SK-N-SH (cell line): ENCODE data around the gene MAGEF1. TPM values are rescaled to one million over a fixed set of nuclear protein-coding genes. Genes with fewer than 3 reads are reported as not detected.

ENCODE experiments used
- CTCF ChIA-PET: fragments of 300-600, 350-600 bp; formaldehyde crosslinking; extraction: SDS; loops from one replicate; lab custom pipeline; 2021; lab: Yijun Ruan, JAX
- POLR2A ChIA-PET: fragments of 350-600 bp; sonication (Branson Sonifier 250); formaldehyde crosslinking; extraction: SDS; loops from one replicate; lab custom pipeline; 2020; ENCODE audit warnings: antibody characterized with exemption, inconsistent platforms; lab: Yijun Ruan, JAX
- DNase-seq: peaks from one replicate; pipeline ENCODE4 v3.0.0; 2012
- H2AFZ ChIP-seq: fragments of 200-600 bp; sonication (generic); 2 replicates; pipeline ENCODE4 v1.8.1; 2016; ENCODE audit warnings: antibody characterized with exemption, mild to moderate bottlenecking, low read depth
- H3F3A ChIP-seq: fragments of 200-600 bp; sonication (generic); replicated peaks from 2 replicates; pipeline ENCODE3; 2016; ENCODE audit warnings: antibody characterized with exemption, mild to moderate bottlenecking; ENCODE audit not compliant: insufficient read depth
- H3K27ac ChIP-seq, 2 experiments: fragments of 200-500 bp in 1 of 2; fragments of 200-600 bp in 1 of 2; sonication (Bioruptor generic) in 1 of 2; sonication (generic), shearing (Covaris generic) in 1 of 2; 2 replicates each; pipeline versions ENCODE4 v1.5.1 to v1.6.1; 2014 to 2016; ENCODE audit warnings: low read depth in 2 of 2, inconsistent platforms in 1 of 2, low read length in 1 of 2, mild to moderate bottlenecking in 1 of 2, mixed read lengths in 1 of 2
- H3K27me3 ChIP-seq: fragments of 200-600 bp; sonication (generic), shearing (Covaris generic); 2 replicates; pipeline ENCODE4 v1.6.1; 2016; ENCODE audit warnings: mixed run types; ENCODE audit not compliant: insufficient read depth
- H3K36me3 ChIP-seq, 2 experiments: fragments of 200-500 bp in 1 of 2; fragments of 200-600 bp in 1 of 2; sonication (Bioruptor generic) in 1 of 2; sonication (generic) in 1 of 2; replicated peaks in 1 of 2; 2 replicates each; pipeline versions ENCODE3 to v1.5.1; 2014 to 2016; ENCODE audit warnings: low read length in 1 of 2, mild to moderate bottlenecking in 1 of 2; ENCODE audit not compliant: insufficient read depth in 2 of 2, control insufficient read depth in 1 of 2
- H3K4me1 ChIP-seq, 2 experiments: fragments of 200-500 bp in 1 of 2; fragments of 200-600 bp in 1 of 2; sonication (Bioruptor generic) in 1 of 2; sonication (generic), shearing (Covaris generic) in 1 of 2; 2 replicates each; pipeline versions ENCODE4 v1.5.1 to v1.6.1; 2014 to 2016; ENCODE audit warnings: low read depth in 1 of 2, low read length in 1 of 2, mixed run types in 1 of 2; ENCODE audit not compliant: insufficient read depth in 2 of 2, control insufficient read depth in 1 of 2
- H3K4me2 ChIP-seq: fragments of 200-600 bp; sonication (generic), shearing (Covaris generic); 2 replicates; pipeline ENCODE4 v1.6.1; 2017; ENCODE audit warnings: mixed run types
- H3K4me3 ChIP-seq, 2 experiments: fragments of 200-500 bp in 1 of 2; fragments of 200-600 bp in 1 of 2; sonication (Bioruptor generic) in 1 of 2; sonication (generic), shearing (Covaris generic) in 1 of 2; 2 replicates each; pipeline versions ENCODE4 v1.5.1 to v1.8.1; 2014 to 2016; ENCODE audit warnings: low read depth in 2 of 2, inconsistent platforms in 1 of 2, low read length in 1 of 2, mild to moderate bottlenecking in 1 of 2, mixed read lengths in 1 of 2, moderate library complexity in 1 of 2
- H3K79me2 ChIP-seq: fragments of 200-600 bp; sonication (generic); 2 replicates; pipeline ENCODE4 v1.8.1; 2017; ENCODE audit warnings: mild to moderate bottlenecking; ENCODE audit not compliant: insufficient read depth
- H3K9ac ChIP-seq: fragments of 200-600 bp; sonication (generic); 2 replicates; pipeline ENCODE4 v1.6.1; 2017; ENCODE audit warnings: mixed run types
- H3K9me2 ChIP-seq: fragments of 200-600 bp; sonication (generic); 2 replicates; pipeline ENCODE4 v1.6.1; 2017; ENCODE audit warnings: mixed run types
- H3K9me3 ChIP-seq: fragments of 200-600 bp; sonication (generic); 2 replicates; pipeline ENCODE4 v1.6.1; 2017; ENCODE audit warnings: mixed run types, mild to moderate bottlenecking, moderate library complexity
- H4K20me1 ChIP-seq: fragments of 200-600 bp; sonication (generic); 2 replicates; pipeline ENCODE4 v1.6.1; 2017; ENCODE audit warnings: mild to moderate bottlenecking, mixed run types; ENCODE audit not compliant: insufficient read depth
- EZH2phosphoT487 ChIP-seq: fragments of 200-600 bp; sonication (generic); IDR thresholded peaks from 2 replicates; pipeline ENCODE4 v1.6.1; 2017; ENCODE audit warnings: low read depth, mixed run types, mild to moderate bottlenecking, antibody characterized with exemption, moderate library complexity, borderline replicate concordance
- FOXM1 ChIP-seq: IDR thresholded peaks from 2 replicates; pipeline ENCODE4 v1.4.0; 2012; ENCODE audit warnings: low read depth, mild to moderate bottlenecking
- GATA2 ChIP-seq: sonication (generic); formaldehyde crosslinking; IDR thresholded peaks from 2 replicates; pipeline ENCODE4 v1.5.0; 2020; ENCODE audit warnings: mild to moderate bottlenecking, missing genetic modification reagents
- JUND ChIP-seq: IDR thresholded peaks from 2 replicates; pipeline ENCODE4 v1.4.0; 2012
- MEF2A ChIP-seq: IDR thresholded peaks from 2 replicates; pipeline ENCODE4 v1.4.0; 2012; ENCODE audit warnings: low read depth, borderline replicate concordance
- NFIC ChIP-seq: IDR thresholded peaks from 2 replicates; pipeline ENCODE4 v1.4.0; 2012; ENCODE audit warnings: borderline replicate concordance
- RCOR1 ChIP-seq: fragments of 150-350 bp; IDR thresholded peaks from 2 replicates; pipeline ENCODE4 v1.6.1; 2017; ENCODE audit warnings: antibody characterized with exemption, low read length
- RFX5 ChIP-seq: IDR thresholded peaks from 2 replicates; pipeline ENCODE4 v1.6.1; 2012; ENCODE audit warnings: mild to moderate bottlenecking, improper control_type of control experiment, low read length
- RXRA ChIP-seq: IDR thresholded peaks from 2 replicates; pipeline ENCODE4 v1.4.0; 2012; ENCODE audit warnings: low read depth, mild to moderate bottlenecking, borderline replicate concordance
- TCF12 ChIP-seq: IDR thresholded peaks from 2 replicates; pipeline ENCODE4 v1.4.0; 2012
- TEAD4 ChIP-seq: IDR thresholded peaks from 2 replicates; pipeline ENCODE4 v1.4.0; 2012; ENCODE audit warnings: mild to moderate bottlenecking, borderline replicate concordance; ENCODE audit not compliant: insufficient read depth
- YY1 ChIP-seq: IDR thresholded peaks from 2 replicates; pipeline ENCODE4 v1.4.0; 2012; ENCODE audit warnings: low read depth, mild to moderate bottlenecking
- WGBS: methylation state at CpG from one replicate; pipeline ENCODE4 v1.1.6; 2017; ENCODE audit warnings: low lambda C conversion rate; 5-methylcytosine and 5-hydroxymethylcytosine counted together
- polyA plus RNA-seq, 3 experiments: library from polyadenylated mRNA; depleted of rRNA; stranded (reverse); fragments of >200 nt; gene quantifications; 2 replicates each; pipeline ENCODE4 v1.2.3, GENCODE V29; 2012
- TF ChIP-seq, protein P1 (sequence below): IDR thresholded peaks from 2 replicates; pipeline ENCODE4 v1.4.0; 2012; ENCODE audit warnings: low read depth, borderline replicate concordance
- TF ChIP-seq, protein P2 (sequence below): IDR thresholded peaks from 2 replicates; pipeline ENCODE4; 2012
- TF ChIP-seq, protein P3 (sequence below): IDR thresholded peaks from 2 replicates; pipeline ENCODE4 v1.4.0; 2012; ENCODE audit warnings: low read depth
- TF ChIP-seq, protein P4 (sequence below): IDR thresholded peaks from 2 replicates; pipeline ENCODE4 v1.4.0; 2012; ENCODE audit warnings: low read depth, borderline replicate concordance

Gene MAGEF1
- polyA plus RNA-seq, 1 of the 3 experiments (the other 2 are of a cell fraction): 45.2 TPM

DNA sequence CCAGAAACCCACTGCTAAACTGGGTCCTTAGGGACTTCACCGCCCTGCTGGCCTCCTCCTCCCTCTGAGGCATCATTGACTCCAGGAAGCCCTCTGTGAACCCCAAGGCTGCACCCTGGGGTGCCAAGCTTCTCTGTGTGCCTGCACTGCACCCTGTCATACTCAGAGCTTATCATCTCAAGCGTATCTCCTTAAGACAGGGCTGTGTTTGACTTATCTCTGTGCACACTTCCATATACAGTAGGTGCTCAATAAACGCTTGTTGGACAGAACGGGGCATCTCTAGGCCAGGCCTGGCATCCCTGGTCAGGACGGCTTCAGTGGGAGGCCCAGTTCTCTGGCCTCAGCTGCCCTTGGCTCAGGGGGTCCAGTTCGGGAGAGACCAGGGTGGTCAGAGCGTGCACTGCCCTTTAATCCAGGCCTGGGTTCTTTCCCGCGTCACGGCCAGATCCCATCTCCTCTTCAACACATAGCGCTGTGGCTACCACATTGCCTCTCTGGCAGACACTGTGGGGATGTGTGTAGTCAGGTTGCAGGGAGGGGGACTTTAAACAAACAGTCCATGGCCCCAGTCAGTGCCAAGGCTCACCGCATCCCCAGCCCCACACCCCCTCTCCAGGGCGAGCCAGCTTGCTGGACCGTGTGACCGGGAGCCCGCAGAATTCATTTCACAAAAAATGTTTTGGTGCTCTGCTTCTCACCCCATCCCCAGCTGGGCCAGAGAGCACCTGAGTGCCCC lies 33.4 kb downstream of the MAGEF1 start:
- Histone ChIP-seq H3K9ac (no peak overlapping the region), H3K4me2 (no peak overlapping the region), H3K79me2 (no peaks in the 10 kb centered on the region), H3K4me1 (peaks cover 0 to 28% of the 10 kb centered on the region in 2 experiments; a peak in 1 of 4 replicates), H3K36me3 (no peaks in the 10 kb centered on the region), H3K27me3 (peaks cover 4% of the 10 kb centered on the region; the same call in 1 of the 2 replicates), H3K9me3 (no peaks in the 10 kb centered on the region), H3K9me2 (no peaks in the 10 kb centered on the region), H3K27ac (no peak overlapping the region), H3F3A (no peaks in the 10 kb centered on the region), H4K20me1 (no peaks in the 10 kb centered on the region), H2AFZ (no peak overlapping the region), H3K4me3 (no peak overlapping the region)
- ChIA-PET POLR2A (no interaction called here), CTCF (interaction anchor here (1.5 kb wide), 1 partner anchor 117 kb away, joined by 6 read pairs; the partner anchor contains the start of gene EPHB3)
- WGBS: 92% methylated on average over 16 of the region's 16 CpGs
- DNase-seq: no peak
- TF ChIP-seq YY1 (no peak), TCF12 (no peak), RXRA (no peak)
- TF ChIP-seq, protein P1, sequence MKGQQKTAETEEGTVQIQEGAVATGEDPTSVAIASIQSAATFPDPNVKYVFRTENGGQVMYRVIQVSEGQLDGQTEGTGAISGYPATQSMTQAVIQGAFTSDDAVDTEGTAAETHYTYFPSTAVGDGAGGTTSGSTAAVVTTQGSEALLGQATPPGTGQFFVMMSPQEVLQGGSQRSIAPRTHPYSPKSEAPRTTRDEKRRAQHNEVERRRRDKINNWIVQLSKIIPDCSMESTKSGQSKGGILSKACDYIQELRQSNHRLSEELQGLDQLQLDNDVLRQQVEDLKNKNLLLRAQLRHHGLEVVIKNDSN: no peak
- TF ChIP-seq, all 33 proteins: peak for 0

DNA sequence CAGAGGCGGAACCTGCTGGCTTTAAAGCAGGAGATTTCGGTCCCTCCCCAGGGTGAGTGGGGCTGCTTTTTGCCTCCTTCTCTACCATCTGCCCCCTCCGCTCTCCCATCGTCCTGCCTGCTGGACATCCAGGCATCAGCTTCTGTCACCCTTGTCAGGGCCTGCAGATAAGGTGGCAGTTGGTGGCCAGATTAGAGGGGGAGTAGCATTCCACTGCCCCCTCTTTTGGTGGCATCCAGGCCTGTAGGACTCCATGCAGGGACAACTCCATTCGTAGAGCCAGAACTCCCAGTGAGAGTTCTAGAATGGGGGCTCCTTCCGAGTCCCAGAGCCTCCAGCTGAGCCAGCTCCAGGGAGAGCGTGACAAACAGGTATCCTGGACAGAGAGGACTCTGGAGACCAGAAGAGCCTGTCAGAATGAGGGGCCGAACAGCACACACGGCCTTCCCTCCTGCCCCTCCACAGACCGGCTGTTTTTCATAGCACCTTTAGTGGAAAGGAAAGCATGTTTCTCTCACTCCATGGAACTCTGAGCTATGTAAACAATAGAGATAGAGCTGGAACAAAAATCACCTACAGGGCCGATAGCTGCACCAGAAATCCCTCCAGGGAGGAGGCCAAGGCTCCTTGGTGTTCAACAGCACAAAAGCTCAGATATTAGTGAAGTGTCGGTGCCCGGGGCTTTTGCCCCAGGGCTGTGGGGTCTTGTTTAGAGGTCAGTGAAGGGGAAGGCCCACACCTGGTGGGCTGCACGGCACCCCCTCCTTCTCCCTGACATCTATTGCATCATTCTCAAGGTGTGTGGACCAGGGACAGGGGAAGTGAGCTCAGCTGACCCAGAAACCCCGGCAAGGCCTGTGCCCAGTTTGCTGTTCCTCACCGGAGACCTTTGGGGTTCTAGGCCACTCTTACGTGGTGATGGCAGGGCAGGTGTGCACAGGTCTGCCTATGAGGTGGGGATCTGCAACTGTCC lies 34.2 kb downstream of the MAGEF1 start:
- ChIA-PET CTCF (interaction anchor here (0.7 to 1.5 kb wide), 3 partner anchors 26 to 126 kb away, joined by 3 to 6 read pairs (median 3); partner anchors contain the start of gene EPHB3), POLR2A (no interaction called here)
- peaks cover 0 to 28% of the 10 kb centered on the region in 2 experiments; a peak in 1 of 4 replicates for H3K4me1 ChIP-seq
- no peaks in the 10 kb centered on the region for H4K20me1 ChIP-seq
- 89% methylated on average over 10 of the region's 17 CpGs for WGBS
- H2AFZ ChIP-seq: no peak overlapping the region
- H3K9me3 ChIP-seq: no peaks in the 10 kb centered on the region
- H3K79me2 ChIP-seq: no peaks in the 10 kb centered on the region
- no peak overlapping the region for H3K4me2 ChIP-seq
- H3F3A ChIP-seq: no peaks in the 10 kb centered on the region
- TF ChIP-seq JUND: no peak
- TF ChIP-seq MEF2A: no peak
- TF ChIP-seq, protein P2, sequence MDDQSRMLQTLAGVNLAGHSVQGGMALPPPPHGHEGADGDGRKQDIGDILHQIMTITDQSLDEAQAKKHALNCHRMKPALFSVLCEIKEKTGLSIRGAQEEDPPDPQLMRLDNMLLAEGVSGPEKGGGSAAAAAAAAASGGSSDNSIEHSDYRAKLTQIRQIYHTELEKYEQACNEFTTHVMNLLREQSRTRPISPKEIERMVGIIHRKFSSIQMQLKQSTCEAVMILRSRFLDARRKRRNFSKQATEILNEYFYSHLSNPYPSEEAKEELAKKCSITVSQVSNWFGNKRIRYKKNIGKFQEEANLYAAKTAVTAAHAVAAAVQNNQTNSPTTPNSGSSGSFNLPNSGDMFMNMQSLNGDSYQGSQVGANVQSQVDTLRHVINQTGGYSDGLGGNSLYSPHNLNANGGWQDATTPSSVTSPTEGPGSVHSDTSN: no peak
- TF ChIP-seq FOXM1: no peak
- no peak for TF ChIP-seq TCF12
- no peak for TF ChIP-seq EZH2phosphoT487
- TF ChIP-seq YY1: no peak
- TF ChIP-seq RXRA: no peak
- no peak for TF ChIP-seq TEAD4
- TF ChIP-seq, protein P1: no peak
- no peak for TF ChIP-seq GATA2 (CRISPR knock-in tag)
- TF ChIP-seq RFX5: no peak
- no peak for TF ChIP-seq NFIC
- TF ChIP-seq RCOR1: no peak
- TF ChIP-seq, protein P3, sequence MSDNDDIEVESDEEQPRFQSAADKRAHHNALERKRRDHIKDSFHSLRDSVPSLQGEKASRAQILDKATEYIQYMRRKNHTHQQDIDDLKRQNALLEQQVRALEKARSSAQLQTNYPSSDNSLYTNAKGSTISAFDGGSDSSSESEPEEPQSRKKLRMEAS: no peak
- TF ChIP-seq, protein P4, sequence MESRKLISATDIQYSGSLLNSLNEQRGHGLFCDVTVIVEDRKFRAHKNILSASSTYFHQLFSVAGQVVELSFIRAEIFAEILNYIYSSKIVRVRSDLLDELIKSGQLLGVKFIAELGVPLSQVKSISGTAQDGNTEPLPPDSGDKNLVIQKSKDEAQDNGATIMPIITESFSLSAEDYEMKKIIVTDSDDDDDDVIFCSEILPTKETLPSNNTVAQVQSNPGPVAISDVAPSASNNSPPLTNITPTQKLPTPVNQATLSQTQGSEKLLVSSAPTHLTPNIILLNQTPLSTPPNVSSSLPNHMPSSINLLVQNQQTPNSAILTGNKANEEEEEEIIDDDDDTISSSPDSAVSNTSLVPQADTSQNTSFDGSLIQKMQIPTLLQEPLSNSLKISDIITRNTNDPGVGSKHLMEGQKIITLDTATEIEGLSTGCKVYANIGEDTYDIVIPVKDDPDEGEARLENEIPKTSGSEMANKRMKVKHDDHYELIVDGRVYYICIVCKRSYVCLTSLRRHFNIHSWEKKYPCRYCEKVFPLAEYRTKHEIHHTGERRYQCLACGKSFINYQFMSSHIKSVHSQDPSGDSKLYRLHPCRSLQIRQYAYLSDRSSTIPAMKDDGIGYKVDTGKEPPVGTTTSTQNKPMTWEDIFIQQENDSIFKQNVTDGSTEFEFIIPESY: no peak
- peaks cover 4% of the 10 kb centered on the region; the same call in 1 of the 2 replicates for H3K27me3 ChIP-seq
- H3K27ac ChIP-seq: no peak overlapping the region
- no peak overlapping the region for H3K9ac ChIP-seq
- H3K4me3 ChIP-seq: no peak overlapping the region
- H3K36me3 ChIP-seq: no peaks in the 10 kb centered on the region
- no peak for DNase-seq
- H3K9me2 ChIP-seq: no peaks in the 10 kb centered on the region
